ENCODE data around the gene LRFN3.

DNA sequence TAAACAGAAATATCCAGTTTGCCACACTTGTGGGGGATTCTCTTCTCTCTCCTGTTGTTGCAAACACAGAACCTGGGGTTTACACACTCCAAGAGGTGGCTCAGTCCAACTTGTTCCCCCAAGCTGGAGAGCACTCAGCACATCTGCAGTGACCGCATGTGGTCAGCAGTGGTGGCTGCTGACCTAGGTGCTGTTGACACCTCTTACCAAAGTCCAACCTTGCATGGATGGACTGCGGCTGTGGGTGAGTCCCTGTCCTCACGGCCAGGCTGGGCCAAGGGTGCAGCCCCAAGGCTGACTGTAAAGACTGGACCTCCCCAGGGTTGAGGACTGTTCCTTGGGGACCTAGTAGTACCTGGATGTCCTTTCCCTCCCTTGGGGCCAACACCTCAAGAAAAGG is 6.1 kb downstream of the LRFN3 start:
- TF ChIP-seq, protein P1, sequence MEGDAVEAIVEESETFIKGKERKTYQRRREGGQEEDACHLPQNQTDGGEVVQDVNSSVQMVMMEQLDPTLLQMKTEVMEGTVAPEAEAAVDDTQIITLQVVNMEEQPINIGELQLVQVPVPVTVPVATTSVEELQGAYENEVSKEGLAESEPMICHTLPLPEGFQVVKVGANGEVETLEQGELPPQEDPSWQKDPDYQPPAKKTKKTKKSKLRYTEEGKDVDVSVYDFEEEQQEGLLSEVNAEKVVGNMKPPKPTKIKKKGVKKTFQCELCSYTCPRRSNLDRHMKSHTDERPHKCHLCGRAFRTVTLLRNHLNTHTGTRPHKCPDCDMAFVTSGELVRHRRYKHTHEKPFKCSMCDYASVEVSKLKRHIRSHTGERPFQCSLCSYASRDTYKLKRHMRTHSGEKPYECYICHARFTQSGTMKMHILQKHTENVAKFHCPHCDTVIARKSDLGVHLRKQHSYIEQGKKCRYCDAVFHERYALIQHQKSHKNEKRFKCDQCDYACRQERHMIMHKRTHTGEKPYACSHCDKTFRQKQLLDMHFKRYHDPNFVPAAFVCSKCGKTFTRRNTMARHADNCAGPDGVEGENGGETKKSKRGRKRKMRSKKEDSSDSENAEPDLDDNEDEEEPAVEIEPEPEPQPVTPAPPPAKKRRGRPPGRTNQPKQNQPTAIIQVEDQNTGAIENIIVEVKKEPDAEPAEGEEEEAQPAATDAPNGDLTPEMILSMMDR (IDR thresholded peaks at IDR 0.05; ENCODE audit: insufficient read depth, low read length): no peak
- TF ChIP-seq SPI1 (IDR thresholded peaks at IDR 0.05; ENCODE audit: borderline replicate concordance, low read depth) (no peak), POLR2AphosphoS5 (IDR thresholded peaks at IDR 0.05; ENCODE audit: low read depth) (no peak)
